H1 (cell line): Measurements from ENCODE around the gene KRT32. TPM values are rescaled to one million over a fixed set of nuclear protein-coding genes. Genes with fewer than 3 reads are reported as not detected.

ENCODE experiments used
- CTCF ChIA-PET: fragments of 300-600 bp; sonication (Branson Sonifier 250); formaldehyde crosslinking; loops from one replicate; lab custom pipeline; 2021; ENCODE audit not compliant: partially characterized antibody; lab: Charles Lee
- POLR2A ChIA-PET: fragments of 300-600 bp; sonication (Branson Sonifier 250); formaldehyde crosslinking; loops from one replicate; lab custom pipeline; 2021; ENCODE audit warnings: inconsistent platforms; ENCODE audit not compliant: partially characterized antibody; lab: Charles Lee
- DNase-seq, 2 experiments: peaks; one replicate each; pipeline versions ENCODE4 v3.0.0 to v3.0.0-alpha.2; 2010 to 2022; ENCODE audit warnings: low spot score in 2 of 2, low read depth in 1 of 2, mixed read lengths in 1 of 2
- FAIRE-seq: peaks from 2 replicates; lab custom pipeline; 2011; peaks lifted over from hg19 to GRCh38; lab: Jason Lieb, UNC
- H2AFZ ChIP-seq: 2 replicates; pipeline ENCODE4 v1.8.1; 2012; ENCODE audit warnings: low read length, inconsistent platforms
- H2AK5ac ChIP-seq: 2 replicates; pipeline ENCODE4 v1.6.1; 2013; ENCODE audit warnings: low read depth, low read length
- H2BK120ac ChIP-seq: replicated peaks from 2 replicates; pipeline ENCODE3; 2013; ENCODE audit warnings: low read depth, low read length, inconsistent platforms
- H2BK12ac ChIP-seq: 2 replicates; pipeline ENCODE4 v1.6.1; 2013; ENCODE audit warnings: low read depth, low read length
- H2BK15ac ChIP-seq: 2 replicates; pipeline ENCODE4 v1.6.1; 2013; ENCODE audit warnings: low read length
- H2BK20ac ChIP-seq: 2 replicates; pipeline ENCODE4 v1.6.1; 2013; ENCODE audit warnings: low read length
- H2BK5ac ChIP-seq: 2 replicates; pipeline ENCODE4 v1.6.1; 2013; ENCODE audit warnings: low read depth, low read length
- H3K14ac ChIP-seq: 2 replicates; pipeline ENCODE4 v1.6.1; 2013; ENCODE audit warnings: inconsistent platforms; ENCODE audit not compliant: insufficient read length
- H3K18ac ChIP-seq: 2 replicates; pipeline ENCODE4 v1.6.1; 2013; ENCODE audit warnings: low read length; ENCODE audit errors: extremely low read depth
- H3K23ac ChIP-seq: 2 replicates; pipeline ENCODE4 v1.6.1; 2013; ENCODE audit warnings: inconsistent platforms; ENCODE audit not compliant: insufficient read length
- H3K23me2 ChIP-seq: 2 replicates; pipeline ENCODE4 v1.6.1; 2013; ENCODE audit warnings: low read depth, low read length
- H3K27ac ChIP-seq: 2 replicates; pipeline ENCODE4 v1.6.1; 2011; ENCODE audit warnings: low read depth, low read length, inconsistent platforms
- H3K27me3 ChIP-seq, 4 experiments: replicated peaks in 1 of 4; 1 replicate in 1 of 4; 2 replicates in 3 of 4; pipeline versions ENCODE4 v1.6.1 to v1.8.1; 2011 to 2013; ENCODE audit warnings: low read length in 3 of 4, mild to moderate bottlenecking in 3 of 4, inconsistent platforms in 2 of 4, mixed read lengths in 2 of 4, moderate library complexity in 1 of 4; ENCODE audit not compliant: control insufficient read depth in 3 of 4, insufficient read depth in 3 of 4; ENCODE audit errors: extremely low read depth in 1 of 4
- H3K36me3 ChIP-seq, 4 experiments: 2 replicates each; pipeline versions ENCODE4 v1.6.1 to v1.8.1; 2011 to 2013; ENCODE audit warnings: mild to moderate bottlenecking in 4 of 4, low read length in 3 of 4, moderate library complexity in 2 of 4, control low read depth in 1 of 4, inconsistent platforms in 1 of 4; ENCODE audit not compliant: insufficient read depth in 4 of 4, control insufficient read depth in 2 of 4
- H3K4ac ChIP-seq: replicated peaks from 2 replicates; pipeline ENCODE3; 2013; ENCODE audit warnings: low read length, low read depth, mixed read lengths, inconsistent platforms; ENCODE audit not compliant: insufficient read length
- H3K4me1 ChIP-seq, 4 experiments: replicated peaks in 1 of 4; 1 replicate in 1 of 4; 2 replicates in 3 of 4; pipeline versions ENCODE4 v1.6.1 to v1.8.1; 2011 to 2013; ENCODE audit warnings: low read length in 3 of 4, inconsistent platforms in 2 of 4, mixed read lengths in 1 of 4; ENCODE audit not compliant: insufficient read depth in 4 of 4, control insufficient read depth in 3 of 4
- H3K4me2 ChIP-seq, 2 experiments: 2 replicates each; pipeline versions ENCODE4 v1.6.1 to v1.8.1; 2011 to 2013; ENCODE audit warnings: low read depth in 2 of 2, low read length in 2 of 2, control low read depth in 1 of 2, inconsistent platforms in 1 of 2, mild to moderate bottlenecking in 1 of 2; ENCODE audit not compliant: insufficient read depth in 1 of 2
- H3K4me3 ChIP-seq, 4 experiments: fragments of 200-600, 300-600 bp in 1 of 4; sonication (generic), shearing (Covaris generic), sonication (Bioruptor Twin) in 1 of 4; 2 replicates each; pipeline versions ENCODE4 v1.5.1 to v1.8.1; 2011 to 2016; ENCODE audit warnings: low read length in 4 of 4, low read depth in 3 of 4, control low read depth in 2 of 4, inconsistent platforms in 2 of 4, mild to moderate bottlenecking in 2 of 4, mixed read lengths in 1 of 4, moderate library complexity in 1 of 4; ENCODE audit not compliant: insufficient read depth in 2 of 4; ENCODE audit errors: extremely low read depth in 1 of 4
- H3K56ac ChIP-seq: replicated peaks from 2 replicates; pipeline ENCODE3; 2013; ENCODE audit warnings: low read depth, mild to moderate bottlenecking, mixed read lengths, low read length, inconsistent platforms; ENCODE audit not compliant: insufficient read length
- H3K79me1 ChIP-seq: 2 replicates; pipeline ENCODE4 v1.6.1; 2013; ENCODE audit warnings: low read depth, low read length, control low read depth
- H3K79me2 ChIP-seq, 2 experiments: 2 replicates each; pipeline versions ENCODE4 v1.6.1 to v1.8.1; 2012 to 2013; ENCODE audit warnings: low read length in 2 of 2, mild to moderate bottlenecking in 2 of 2, inconsistent platforms in 1 of 2; ENCODE audit not compliant: insufficient read depth in 2 of 2, control insufficient read depth in 1 of 2
- H3K9ac ChIP-seq, 4 experiments: replicated peaks in 1 of 4; 1 replicate in 1 of 4; 2 replicates in 3 of 4; pipeline versions ENCODE4 v1.6.1 to v1.8.1; 2011 to 2013; ENCODE audit warnings: low read depth in 3 of 4, low read length in 3 of 4, control low read depth in 2 of 4, mild to moderate bottlenecking in 2 of 4, moderate library complexity in 2 of 4, inconsistent platforms in 1 of 4; ENCODE audit errors: extremely low read depth in 1 of 4
- H3K9me3 ChIP-seq, 2 experiments: 2 replicates each; pipeline versions ENCODE4 v1.6.1 to v1.8.1; 2012 to 2013; ENCODE audit warnings: mild to moderate bottlenecking in 2 of 2, moderate library complexity in 2 of 2, control low read depth in 1 of 2, inconsistent platforms in 1 of 2, low read depth in 1 of 2, low read length in 1 of 2, mixed read lengths in 1 of 2; ENCODE audit not compliant: insufficient read depth in 2 of 2
- H4K20me1 ChIP-seq, 2 experiments: replicated peaks in 1 of 2; 2 replicates each; pipeline versions ENCODE3 to v1.8.1; 2011 to 2013; ENCODE audit warnings: inconsistent platforms in 2 of 2, low read length in 2 of 2, mild to moderate bottlenecking in 1 of 2; ENCODE audit not compliant: insufficient read depth in 2 of 2, control insufficient read depth in 1 of 2
- H4K5ac ChIP-seq: 2 replicates; pipeline ENCODE4 v1.6.1; 2013; ENCODE audit warnings: low read length, low read depth, mixed read lengths, inconsistent platforms; ENCODE audit not compliant: insufficient read length
- H4K8ac ChIP-seq: 2 replicates; pipeline ENCODE4 v1.8.0; 2013; ENCODE audit warnings: mild to moderate bottlenecking, moderate library complexity, low read length, inconsistent platforms; ENCODE audit not compliant: insufficient read depth; ENCODE audit errors: extremely low read depth
- H4K91ac ChIP-seq: replicated peaks from 2 replicates; pipeline ENCODE3; 2013; ENCODE audit warnings: low read length, mixed read lengths, inconsistent platforms; ENCODE audit not compliant: insufficient read length
- CHD2 ChIP-seq: IDR thresholded peaks from 2 replicates; pipeline ENCODE4 v1.6.1; 2012; ENCODE audit warnings: low read length, improper control_type of control experiment
- EZH2 ChIP-seq: fragments of 200-600 bp; sonication (generic); IDR thresholded peaks from 2 replicates; pipeline ENCODE4 v1.7.1; 2012; ENCODE audit warnings: low read depth, mild to moderate bottlenecking, moderate library complexity, low read length, inconsistent platforms; ENCODE audit not compliant: severe bottlenecking
- JUND ChIP-seq: IDR thresholded peaks from 2 replicates; pipeline ENCODE4 v1.6.1; 2011; ENCODE audit warnings: mild to moderate bottlenecking, improper control_type of control experiment, low read length
- KDM1A ChIP-seq: fragments of 200-600, 300-600 bp; sonication (generic); IDR thresholded peaks from 2 replicates; pipeline ENCODE4 v1.7.1; 2016; ENCODE audit warnings: mild to moderate bottlenecking, low read length, borderline replicate concordance
- WGBS, 2 experiments: shearing (Covaris generic) in 1 of 2; methylation state at CpG; one replicate each; pipeline versions ENCODE4 v1.1.6 to v1.1.7; 2013 to 2015; ENCODE audit warnings: low lambda C conversion rate in 2 of 2, mixed read lengths in 2 of 2, inconsistent platforms in 1 of 2, low coverage in 1 of 2, missing lambda C conversion rate in 1 of 2; ENCODE audit not compliant: insufficient replicate concordance in 2 of 2, insufficient coverage in 1 of 2, insufficient read length in 1 of 2; ENCODE audit errors: extremely low coverage in 1 of 2, missing lambda C conversion rate in 1 of 2; 5-methylcytosine and 5-hydroxymethylcytosine counted together
- polyA plus RNA-seq, 7 experiments: library from polyadenylated mRNA; depleted of rRNA in 3 of 7; stranded (reverse) in 5 of 7; unstranded in 2 of 7; fragments of >200 nt in 5 of 7; fragments of 200-250 nt in 2 of 7; gene quantifications; 1 replicate in 5 of 7; 2 replicates in 1 of 7; 4 replicates in 1 of 7; pipeline versions ENCODE4 v1.2.1 to v1.2.3, GENCODE V29; 2011 to 2013; ENCODE audit warnings: missing spikeins in 2 of 7, mixed read lengths in 2 of 7
- total RNA-seq: library from RNA; stranded (reverse); fragmentation: NEBNext Ultra II Directional; extraction: Animal tissue kit (Norgen Biotek cat#: 25700); gene quantifications from 2 replicates; pipeline ENCODE4 v1.2.1, GENCODE V29; 2021

KRT32 gene
- total and polyA plus RNA-seq, 2 of the 8 experiments (the other 6 are each of a cell fraction or from before 2014, with no cell fraction given): not detected

DNA sequence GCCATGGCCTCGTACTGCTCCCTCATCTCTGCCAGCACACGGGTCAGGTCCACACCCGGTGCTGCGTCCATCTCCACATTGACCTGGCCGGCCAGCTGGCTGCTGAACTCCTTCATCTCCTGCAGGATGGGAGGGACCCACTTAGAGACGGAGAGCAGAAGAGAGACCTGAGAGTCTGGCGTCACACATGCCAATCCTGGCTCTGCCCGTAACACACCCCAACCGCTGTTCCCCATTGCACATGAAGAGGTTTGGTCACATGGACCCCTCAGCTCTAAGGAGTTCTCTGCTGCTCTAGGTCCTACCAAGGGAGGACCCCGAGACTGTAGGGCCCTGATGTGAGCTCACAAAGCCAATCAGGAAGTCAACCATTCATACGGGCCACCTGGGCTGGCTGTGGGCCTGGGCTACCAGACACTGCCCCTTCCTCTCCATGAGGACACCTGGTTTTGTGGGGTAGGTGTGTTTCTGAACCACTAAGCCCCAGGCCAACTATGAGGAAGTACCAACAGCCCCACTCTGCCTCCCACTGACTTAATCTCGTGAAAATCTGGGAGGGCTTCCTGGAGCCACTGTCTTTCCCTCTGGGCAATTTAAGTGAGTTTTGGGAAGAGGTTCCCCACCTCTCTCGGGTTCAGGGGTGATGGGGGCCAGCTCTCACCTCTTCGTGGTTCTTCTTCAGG lies 49.1 kb upstream of the KRT32 start:
- POLR2A ChIA-PET: interaction anchor here (8.0 kb wide), 1 partner anchor 12 kb away, joined by 69 read pairs; the partner anchor contains the start of gene KRT19
- Histone ChIP-seq H3K79me1 (no peaks in the 10 kb centered on the region), H3K4me3 (no peak overlapping the region), H3K9me3 (no peaks in the 10 kb centered on the region), H3K36me3 (no peaks in the 10 kb centered on the region), H4K5ac (no peak overlapping the region), H4K8ac (no peak overlapping the region; the same call in 1 of the 2 replicates), H3K14ac (no peak overlapping the region), H2BK15ac (no peak overlapping the region), H2BK120ac (no peak overlapping the region), H3K4me2 (no peak overlapping the region), H4K91ac (no peak overlapping the region), H3K23me2 (no peaks in the 10 kb centered on the region; the same call in 1 of the 2 replicates), H3K18ac (no peak overlapping the region), H3K4me1 (peaks cover 0 to 5% (median 1%) of the 10 kb centered on the region in 4 experiments; a peak in 5 of 7 replicates), H3K27me3 (no peaks in the 10 kb centered on the region; a peak in 1 of 7 replicates), H3K4ac (no peak overlapping the region), H2AK5ac (no peak overlapping the region), H4K20me1 (no peaks in the 10 kb centered on the region), H2BK20ac (no peak overlapping the region), H3K9ac (no peak overlapping the region), H3K56ac (no peak overlapping the region), H2BK5ac (no peak overlapping the region), H3K23ac (no peak overlapping the region), H3K27ac (no peak overlapping the region), H3K79me2 (no peaks in the 10 kb centered on the region), H2BK12ac (peak overlapping the region; percentile 27; the same call in 1 of the 2 replicates), H2AFZ (no peak overlapping the region)
- CTCF ChIA-PET: interaction anchor here (0.8 to 4.3 kb wide), 11 partner anchors 12 to 151 kb away, joined by 3 to 30 read pairs (median 3); partner anchors contain the start of gene KRT19
- TF ChIP-seq JUND: no peak
- TF ChIP-seq CHD2: no peak
- no peak for TF ChIP-seq KDM1A
- no peak for TF ChIP-seq EZH2
- FAIRE-seq (no peak), DNase-seq (no peak)
- WGBS, 2 experiments: 93% methylated on average over 13 of the region's 14 CpGs; no CpG with 5 or more reads in 1 of the 2 experiments
